Stimulated activated CD8-positive, alpha-beta memory T cell treated with anti-CD3 and anti-CD28 coated beads, Interleukin-15, amount 100 ng/mL, for 24 hours (primary cell): ENCODE data around the gene NCKAP5.
"Not testable (repeated sequence)": the region's sequence is repeated elsewhere in the genome, so short reads cannot be mapped to it uniquely, and the experiment has no call there.

Experiments
- DNase-seq: peaks from one replicate; pipeline ENCODE4 v3.0.0-alpha.2; 2020; ENCODE audit warnings: low read depth

The NCKAP5 gene

GRCh38 chr2:133497270-133497893, 70.9 kb downstream of the NCKAP5 start:
- no peak for DNase-seq

- no peak for DNase-seq
Observed at GRCh38 chr2:133496501-133497269, 71.6 kb downstream of the NCKAP5 start.

- no peak for DNase-seq
Observed at GRCh38 chr2:133495226-133495625, 73.0 kb downstream of the NCKAP5 start.

- DNase-seq = no peak
Observed at GRCh38 chr2:133492719-133493380, 75.4 kb downstream of the NCKAP5 start.

GRCh38 chr2:133490411-133490980, 77.8 kb downstream of the NCKAP5 start:
- no peak for DNase-seq

- no peak for DNase-seq
Observed at GRCh38 chr2:133489641-133490410, 78.4 kb downstream of the NCKAP5 start.

GRCh38 chr2:133489146-133489545, 79.1 kb downstream of the NCKAP5 start:
- DNase-seq = no peak

GRCh38 chr2:133486771-133487191, 81.5 kb downstream of the NCKAP5 start:
- DNase-seq = no peak

- no peak for DNase-seq
Observed at GRCh38 chr2:133485868-133486267, 82.4 kb downstream of the NCKAP5 start.

GRCh38 chr2:133484784-133485183, 83.5 kb downstream of the NCKAP5 start:
- DNase-seq = no peak

- DNase-seq = no peak
Observed at GRCh38 chr2:133484106-133484505, 84.2 kb downstream of the NCKAP5 start.

GRCh38 chr2:133483181-133483580, 85.1 kb downstream of the NCKAP5 start:
- DNase-seq = no peak

- no peak for DNase-seq
Observed at GRCh38 chr2:133480707-133481429, 87.4 kb downstream of the NCKAP5 start.

GRCh38 chr2:133477616-133477990, 90.7 kb downstream of the NCKAP5 start:
- no peak for DNase-seq

GRCh38 chr2:133476931-133477615, 91.2 kb downstream of the NCKAP5 start:
- no peak for DNase-seq

- DNase-seq = no peak
Observed at GRCh38 chr2:133476286-133476685, 92.0 kb downstream of the NCKAP5 start.

- no peak for DNase-seq
Observed at GRCh38 chr2:133475610-133476009, 92.7 kb downstream of the NCKAP5 start.

- DNase-seq = not testable (repeated sequence)
Observed at GRCh38 chr2:133470446-133470845, 97.8 kb downstream of the NCKAP5 start.

GRCh38 chr2:133462811-133463210, 105.5 kb downstream of the NCKAP5 start:
- DNase-seq = no peak

- DNase-seq = no peak
Observed at GRCh38 chr2:133461484-133461883, 106.8 kb downstream of the NCKAP5 start.

GRCh38 chr2:133459590-133459989, 108.7 kb downstream of the NCKAP5 start:
- DNase-seq = no peak
